Measurements from ENCODE around the gene B4GAT1. TPM values are rescaled to one million over a fixed set of nuclear protein-coding genes. Genes with fewer than 3 reads are reported as not detected.
A peak's percentile ranks its signal among the peaks of the same experiment; 100 is the strongest.

Gene B4GAT1
- total and polyA plus RNA-seq, 7 donors = 4.2 to 43.5 (median 41.4) TPM

GRCh38 chr11:66332371-66333219, 14.8 kb downstream of the B4GAT1 start:
- WGBS, 2 donors = 86 to 87% methylated on average over 18 of the region's 18 CpGs
- Histone ChIP-seq H3K9me3 (no peaks in the 10 kb centered on the region), H3K27ac (no peak overlapping the region), H3K36me3 (peaks cover 0 to 22% (median 3%) of the 10 kb centered on the region in 4 donors), H3K4me3 (no peak overlapping the region), H3K27me3 (no peaks in the 10 kb centered on the region), H3K4me1 (peaks cover 0 to 43% (median 40%) of the 10 kb centered on the region in 4 donors)
- DNase-seq = peak; percentile 56
- intact Hi-C loops (cut with DNase I) = no loop called here
- TF ChIP-seq POLR2AphosphoS5 (IDR thresholded peaks at IDR 0.05) = no peak
- TF ChIP-seq EP300 (IDR thresholded peaks at IDR 0.05) = no peak
- TF ChIP-seq, protein P1, sequence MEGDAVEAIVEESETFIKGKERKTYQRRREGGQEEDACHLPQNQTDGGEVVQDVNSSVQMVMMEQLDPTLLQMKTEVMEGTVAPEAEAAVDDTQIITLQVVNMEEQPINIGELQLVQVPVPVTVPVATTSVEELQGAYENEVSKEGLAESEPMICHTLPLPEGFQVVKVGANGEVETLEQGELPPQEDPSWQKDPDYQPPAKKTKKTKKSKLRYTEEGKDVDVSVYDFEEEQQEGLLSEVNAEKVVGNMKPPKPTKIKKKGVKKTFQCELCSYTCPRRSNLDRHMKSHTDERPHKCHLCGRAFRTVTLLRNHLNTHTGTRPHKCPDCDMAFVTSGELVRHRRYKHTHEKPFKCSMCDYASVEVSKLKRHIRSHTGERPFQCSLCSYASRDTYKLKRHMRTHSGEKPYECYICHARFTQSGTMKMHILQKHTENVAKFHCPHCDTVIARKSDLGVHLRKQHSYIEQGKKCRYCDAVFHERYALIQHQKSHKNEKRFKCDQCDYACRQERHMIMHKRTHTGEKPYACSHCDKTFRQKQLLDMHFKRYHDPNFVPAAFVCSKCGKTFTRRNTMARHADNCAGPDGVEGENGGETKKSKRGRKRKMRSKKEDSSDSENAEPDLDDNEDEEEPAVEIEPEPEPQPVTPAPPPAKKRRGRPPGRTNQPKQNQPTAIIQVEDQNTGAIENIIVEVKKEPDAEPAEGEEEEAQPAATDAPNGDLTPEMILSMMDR (IDR thresholded peaks at IDR 0.05) = no peak
- TF ChIP-seq POLR2A (IDR thresholded peaks at IDR 0.05) = no peak

GRCh38 chr11:66331542-66332370, 15.7 kb downstream of the B4GAT1 start:
- no peak overlapping the region for H3K27ac ChIP-seq
- no peak overlapping the region for H3K4me3 ChIP-seq
- TF ChIP-seq EP300 (IDR thresholded peaks at IDR 0.05) = no peak
- TF ChIP-seq POLR2A (IDR thresholded peaks at IDR 0.05) = no peak
- no peak for TF ChIP-seq POLR2AphosphoS5 (IDR thresholded peaks at IDR 0.05)
- TF ChIP-seq, protein P1 (IDR thresholded peaks at IDR 0.05) = no peak
- peaks cover 0 to 16% (median 0%) of the 10 kb centered on the region in 4 donors for H3K36me3 ChIP-seq
- no peaks in the 10 kb centered on the region for H3K27me3 ChIP-seq
- no peaks in the 10 kb centered on the region for H3K9me3 ChIP-seq
- H3K4me1 ChIP-seq = peaks cover 0 to 46% (median 44%) of the 10 kb centered on the region in 4 donors
- DNase-seq = peak; percentile 56
- 93% methylated on average over 12 of the region's 12 CpGs for WGBS, 2 donors
- intact Hi-C loops (cut with DNase I) = no loop called here

- peaks cover 0 to 46% (median 44%) of the 10 kb centered on the region in 4 donors for H3K4me1 ChIP-seq
- DNase-seq = no peak
- H3K4me3 ChIP-seq = no peak overlapping the region
- TF ChIP-seq, protein P1 (IDR thresholded peaks at IDR 0.05) = no peak
- TF ChIP-seq POLR2A (IDR thresholded peaks at IDR 0.05) (no peak), EP300 (IDR thresholded peaks at IDR 0.05) (no peak), POLR2AphosphoS5 (IDR thresholded peaks at IDR 0.05) (no peak)
- peaks cover 0 to 16% (median 0%) of the 10 kb centered on the region in 4 donors for H3K36me3 ChIP-seq
- no peaks in the 10 kb centered on the region for H3K27me3 ChIP-seq
- WGBS, 2 donors = 70% methylated on average over 10 of the region's 10 CpGs
- H3K27ac ChIP-seq = no peak overlapping the region
- intact Hi-C loops (cut with DNase I) = no loop called here
- H3K9me3 ChIP-seq = no peaks in the 10 kb centered on the region
These were observed 16.5 kb downstream of the B4GAT1 start for GRCh38 chr11:66330931-66331330.

- intact Hi-C loops (cut with DNase I) = loop anchor here (5.0 kb wide), 1 partner anchor 58 kb away; no protein-coding TSS in a partner anchor
- no peak for TF ChIP-seq POLR2A (IDR thresholded peaks at IDR 0.05)
- no peak for TF ChIP-seq POLR2AphosphoS5 (IDR thresholded peaks at IDR 0.05)
- TF ChIP-seq, protein P1 (IDR thresholded peaks at IDR 0.05) = no peak
- no peak for TF ChIP-seq EP300 (IDR thresholded peaks at IDR 0.05)
- 88 to 93% methylated on average over 3 of the region's 3 CpGs for WGBS, 2 donors
- H3K27me3 ChIP-seq = no peaks in the 10 kb centered on the region
- no peak overlapping the region for H3K4me3 ChIP-seq
- no peak for DNase-seq
- no peak overlapping the region for H3K27ac ChIP-seq
- H3K36me3 ChIP-seq = peaks cover 0 to 16% (median 0%) of the 10 kb centered on the region in 4 donors
- no peaks in the 10 kb centered on the region for H3K9me3 ChIP-seq
- H3K4me1 ChIP-seq = peaks cover 0 to 34% (median 31%) of the 10 kb centered on the region in 4 donors
These were observed 18.2 kb downstream of the B4GAT1 start for GRCh38 chr11:66329165-66329673.
